ENCODE data around the gene SPTBN5.

GRCh38 chr15:41801185-41801584 is 92.7 kb downstream of the SPTBN5 start:
- no peak for TF ChIP-seq CTCF (conservative IDR thresholded peaks at IDR 0.05 in 1 of 2, IDR thresholded peaks at IDR 0.05 in 1 of 2; ENCODE audit: extremely low read depth in 1 of 2, insufficient read depth in 1 of 2, low read depth in 1 of 2, low read length in 2 of 2)
- no peak for TF ChIP-seq EZH2 (IDR thresholded peaks at IDR 0.05; ENCODE audit: borderline replicate concordance, low read length)
